Measurements from ENCODE around the gene OR4D2.

Gene OR4D2

DNA sequence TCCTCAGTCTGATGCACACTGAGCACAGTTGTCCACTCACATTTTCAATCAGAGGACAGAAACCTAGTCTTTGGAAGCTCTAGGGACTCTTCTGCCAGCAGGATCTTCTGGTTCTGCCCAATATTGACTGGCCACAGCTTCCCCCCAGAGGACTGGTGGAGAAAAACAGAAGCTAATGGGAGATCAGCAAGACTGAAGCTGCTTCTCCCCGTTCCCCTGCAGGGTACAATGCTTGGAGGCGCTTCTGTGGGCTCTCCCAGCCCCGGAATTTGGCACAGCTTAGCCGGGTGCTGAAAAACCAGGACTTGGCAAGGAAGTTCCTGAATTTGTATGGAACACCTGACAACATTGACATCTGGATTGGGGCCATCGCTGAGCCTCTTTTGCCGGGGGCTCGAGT lies 36.1 kb downstream of the OR4D2 start:
- no peaks in the 10 kb centered on the region for H3K27me3 ChIP-seq (ENCODE audit: low read length)
- H3F3A ChIP-seq (ENCODE audit: insufficient read depth): no peaks in the 10 kb centered on the region
- H3K36me3 ChIP-seq (ENCODE audit: low read length): no peaks in the 10 kb centered on the region
- TF ChIP-seq, protein P1, sequence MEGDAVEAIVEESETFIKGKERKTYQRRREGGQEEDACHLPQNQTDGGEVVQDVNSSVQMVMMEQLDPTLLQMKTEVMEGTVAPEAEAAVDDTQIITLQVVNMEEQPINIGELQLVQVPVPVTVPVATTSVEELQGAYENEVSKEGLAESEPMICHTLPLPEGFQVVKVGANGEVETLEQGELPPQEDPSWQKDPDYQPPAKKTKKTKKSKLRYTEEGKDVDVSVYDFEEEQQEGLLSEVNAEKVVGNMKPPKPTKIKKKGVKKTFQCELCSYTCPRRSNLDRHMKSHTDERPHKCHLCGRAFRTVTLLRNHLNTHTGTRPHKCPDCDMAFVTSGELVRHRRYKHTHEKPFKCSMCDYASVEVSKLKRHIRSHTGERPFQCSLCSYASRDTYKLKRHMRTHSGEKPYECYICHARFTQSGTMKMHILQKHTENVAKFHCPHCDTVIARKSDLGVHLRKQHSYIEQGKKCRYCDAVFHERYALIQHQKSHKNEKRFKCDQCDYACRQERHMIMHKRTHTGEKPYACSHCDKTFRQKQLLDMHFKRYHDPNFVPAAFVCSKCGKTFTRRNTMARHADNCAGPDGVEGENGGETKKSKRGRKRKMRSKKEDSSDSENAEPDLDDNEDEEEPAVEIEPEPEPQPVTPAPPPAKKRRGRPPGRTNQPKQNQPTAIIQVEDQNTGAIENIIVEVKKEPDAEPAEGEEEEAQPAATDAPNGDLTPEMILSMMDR (IDR thresholded peaks at IDR 0.05; ENCODE audit: insufficient read depth, low read length, poor library complexity, severe bottlenecking): no peak
- no peak for TF ChIP-seq EZH2phosphoT487 (conservative IDR thresholded peaks at IDR 0.05; ENCODE audit: low read length)
- no peak overlapping the region for H2AFZ ChIP-seq (ENCODE audit: low read depth, low read length, severe bottlenecking)
- no peak overlapping the region for H3K4me2 ChIP-seq (ENCODE audit: low read depth, low read length, poor library complexity, severe bottlenecking)
- no peaks in the 10 kb centered on the region for H3K9me3 ChIP-seq (ENCODE audit: insufficient read depth, low read length)
- no peak overlapping the region for H3K27ac ChIP-seq (ENCODE audit: low read depth, low read length)
- no peak overlapping the region for H3K4me3 ChIP-seq (ENCODE audit: insufficient read depth, low read length, poor library complexity, severe bottlenecking)
- H3K79me2 ChIP-seq (ENCODE audit: insufficient read depth, low read length): no peaks in the 10 kb centered on the region
- H3K9me2 ChIP-seq (replicated peaks; ENCODE audit: insufficient read depth, low read length): no peaks in the 10 kb centered on the region
- no peaks in the 10 kb centered on the region for H4K20me1 ChIP-seq (ENCODE audit: low read depth, low read length)
- no peak overlapping the region for H3K9ac ChIP-seq (ENCODE audit: low read length)

DNA sequence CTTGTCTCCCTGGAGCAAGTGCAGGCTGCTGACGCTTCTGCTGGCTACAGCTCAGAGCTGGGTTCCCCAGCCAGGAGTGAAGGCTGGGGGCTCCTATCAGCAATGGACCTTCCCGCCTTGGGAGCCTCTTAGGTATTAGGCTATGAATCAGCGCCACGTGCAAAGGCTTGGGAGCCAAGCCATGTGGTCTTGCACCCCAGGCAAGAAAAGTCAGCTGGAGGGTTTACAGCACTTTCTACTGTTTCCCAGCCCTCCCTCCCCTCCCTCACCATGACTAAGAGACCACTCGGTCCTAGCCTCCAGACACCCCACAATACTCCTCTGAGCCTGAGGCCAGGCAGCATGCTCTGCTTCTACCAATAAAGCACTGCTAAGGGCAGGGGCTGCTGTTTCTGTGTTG lies 38.0 kb downstream of the OR4D2 start:
- H3K9ac ChIP-seq (ENCODE audit: low read length): no peak overlapping the region
- no peak overlapping the region for H3K4me2 ChIP-seq (ENCODE audit: low read depth, low read length, poor library complexity, severe bottlenecking)
- no peaks in the 10 kb centered on the region for H4K20me1 ChIP-seq (ENCODE audit: low read depth, low read length)
- TF ChIP-seq EZH2phosphoT487 (conservative IDR thresholded peaks at IDR 0.05; ENCODE audit: low read length): no peak
- TF ChIP-seq, protein P1 (IDR thresholded peaks at IDR 0.05; ENCODE audit: insufficient read depth, low read length, poor library complexity, severe bottlenecking): no peak
- H3K9me3 ChIP-seq (ENCODE audit: insufficient read depth, low read length): no peaks in the 10 kb centered on the region
- no peaks in the 10 kb centered on the region for H3K9me2 ChIP-seq (replicated peaks; ENCODE audit: insufficient read depth, low read length)
- H3F3A ChIP-seq (ENCODE audit: insufficient read depth): no peaks in the 10 kb centered on the region
- no peak overlapping the region for H3K27ac ChIP-seq (ENCODE audit: low read depth, low read length)
- no peaks in the 10 kb centered on the region for H3K27me3 ChIP-seq (ENCODE audit: low read length)
- H3K36me3 ChIP-seq (ENCODE audit: low read length): no peaks in the 10 kb centered on the region
- H3K79me2 ChIP-seq (ENCODE audit: insufficient read depth, low read length): no peaks in the 10 kb centered on the region
- H2AFZ ChIP-seq (ENCODE audit: low read depth, low read length, severe bottlenecking): no peak overlapping the region
- H3K4me3 ChIP-seq (ENCODE audit: insufficient read depth, low read length, poor library complexity, severe bottlenecking): no peak overlapping the region

DNA sequence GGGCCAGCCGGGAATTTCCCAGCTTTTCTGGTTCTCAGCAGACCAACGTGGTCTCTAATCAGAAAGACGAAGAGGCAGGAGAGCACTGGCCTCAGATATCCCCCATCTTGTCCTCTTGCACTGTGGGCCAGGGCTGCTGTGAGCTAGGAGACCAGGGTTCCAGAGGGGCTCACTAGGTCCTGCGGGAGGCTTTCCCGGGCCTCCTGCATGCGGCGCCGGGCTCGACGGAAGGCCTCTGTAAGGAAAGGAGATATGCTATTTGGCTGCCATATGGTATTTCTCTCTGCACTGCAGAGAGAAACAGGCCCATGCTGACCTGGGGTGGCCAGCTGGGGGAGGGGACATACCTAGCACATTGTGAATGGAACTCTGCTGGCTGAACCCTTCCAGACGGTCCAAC lies 39.2 kb downstream of the OR4D2 start:
- Histone ChIP-seq H3F3A (ENCODE audit: insufficient read depth) (no peaks in the 10 kb centered on the region), H3K36me3 (ENCODE audit: low read length) (no peaks in the 10 kb centered on the region)

More for the DNA sequence above, 39.2 kb downstream of the OR4D2 start:
- H3K9me2 ChIP-seq (replicated peaks; ENCODE audit: insufficient read depth, low read length): no peaks in the 10 kb centered on the region
- no peaks in the 10 kb centered on the region for H3K9me3 ChIP-seq (ENCODE audit: insufficient read depth, low read length)
- H3K27me3 ChIP-seq (ENCODE audit: low read length): no peaks in the 10 kb centered on the region
- H2AFZ ChIP-seq (ENCODE audit: low read depth, low read length, severe bottlenecking): no peak overlapping the region
- H3K9ac ChIP-seq (ENCODE audit: low read length): no peak overlapping the region
- no peak overlapping the region for H3K4me2 ChIP-seq (ENCODE audit: low read depth, low read length, poor library complexity, severe bottlenecking)
- TF ChIP-seq, protein P1 (IDR thresholded peaks at IDR 0.05; ENCODE audit: insufficient read depth, low read length, poor library complexity, severe bottlenecking): no peak
- TF ChIP-seq EZH2phosphoT487 (conservative IDR thresholded peaks at IDR 0.05; ENCODE audit: low read length): no peak
- H3K27ac ChIP-seq (ENCODE audit: low read depth, low read length): no peak overlapping the region
- no peak overlapping the region for H3K4me3 ChIP-seq (ENCODE audit: insufficient read depth, low read length, poor library complexity, severe bottlenecking)
- no peaks in the 10 kb centered on the region for H3K79me2 ChIP-seq (ENCODE audit: insufficient read depth, low read length)
- H4K20me1 ChIP-seq (ENCODE audit: low read depth, low read length): no peaks in the 10 kb centered on the region
